ENCODE results near the gene POP7.
A peak's percentile ranks its signal among the peaks of the same experiment; 100 is the strongest.

POP7 gene

DNA sequence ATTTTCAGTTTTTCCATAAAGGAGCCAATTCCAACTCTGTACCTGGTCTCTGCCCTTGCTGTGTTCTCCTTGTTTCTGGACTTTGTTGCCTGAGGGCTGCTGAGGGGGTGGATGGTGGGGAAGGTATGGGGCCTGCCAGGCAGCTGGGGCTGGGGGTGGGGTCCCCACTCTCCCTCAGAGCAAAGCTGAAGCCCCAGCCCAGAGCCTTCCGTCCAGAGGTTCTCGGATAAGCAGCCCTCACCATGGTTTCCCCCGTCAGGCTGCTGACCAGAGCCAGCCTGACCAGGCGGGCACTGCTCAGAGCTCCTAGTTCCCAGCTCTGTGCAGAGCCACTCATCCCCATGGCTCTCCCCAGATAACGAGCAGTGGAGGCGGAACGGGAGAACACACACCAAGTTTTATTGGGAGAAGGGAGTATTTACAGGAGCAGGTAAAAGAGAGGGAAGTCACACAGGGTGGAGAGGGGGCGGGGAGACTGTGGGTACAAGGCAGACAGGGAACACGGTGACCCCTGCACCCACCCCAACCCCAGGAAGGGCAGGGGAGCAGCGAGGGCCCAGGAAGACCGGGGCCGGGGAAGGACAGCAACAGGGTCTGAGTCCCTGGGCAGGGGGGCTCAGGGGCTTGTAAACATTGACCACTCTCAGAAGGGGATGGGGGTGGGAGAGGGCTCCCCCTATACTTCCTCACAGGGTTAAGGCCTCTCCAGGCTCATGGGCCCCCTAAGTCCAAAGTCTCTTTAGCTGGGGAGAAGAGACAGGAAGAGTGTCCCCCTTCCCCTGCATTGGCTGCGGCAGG is 26.6 kb upstream of the POP7 start:
- no peak for DNase-seq (ENCODE audit: low spot score)

- DNase-seq (ENCODE audit: low spot score), result no peak
Measured at GRCh38 chr7:100679927-100680575, 25.9 kb upstream of the POP7 start.

DNA sequence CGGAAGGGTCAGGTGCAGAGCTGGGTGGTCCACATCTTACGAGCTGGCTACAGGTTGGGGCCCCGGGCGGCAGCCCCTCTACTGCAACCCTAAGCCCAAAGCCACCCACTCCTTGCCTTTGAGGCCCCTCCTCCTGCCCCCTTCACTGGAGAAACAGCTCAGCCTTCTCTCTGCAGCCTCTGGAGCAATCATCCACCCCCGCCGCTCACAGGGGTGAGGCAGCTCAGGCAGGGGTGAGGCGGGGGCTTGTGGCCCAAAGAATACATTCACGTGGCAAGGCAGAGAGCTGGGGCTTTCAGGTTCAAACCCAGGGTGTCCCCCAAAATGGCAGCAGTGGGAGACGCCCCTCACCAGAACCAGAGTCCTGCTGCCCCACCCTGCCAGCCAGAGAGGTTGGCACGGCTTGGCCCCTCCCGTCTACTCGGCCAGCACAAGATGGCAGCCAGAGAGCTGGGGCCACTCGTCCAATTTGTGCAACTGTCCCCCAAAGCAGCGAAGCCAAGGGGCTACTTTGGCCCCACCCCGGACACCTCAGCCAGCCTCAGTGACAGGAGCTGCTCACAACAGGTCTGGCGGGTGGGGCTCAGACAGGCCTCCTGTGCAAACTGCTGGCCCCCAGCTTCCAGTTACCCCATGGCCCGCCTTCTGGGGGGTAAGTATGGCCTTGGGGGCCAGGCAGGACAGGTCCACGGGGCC is 25.2 kb upstream of the POP7 start:
- DNase-seq (ENCODE audit: low spot score), result no peak

DNA sequence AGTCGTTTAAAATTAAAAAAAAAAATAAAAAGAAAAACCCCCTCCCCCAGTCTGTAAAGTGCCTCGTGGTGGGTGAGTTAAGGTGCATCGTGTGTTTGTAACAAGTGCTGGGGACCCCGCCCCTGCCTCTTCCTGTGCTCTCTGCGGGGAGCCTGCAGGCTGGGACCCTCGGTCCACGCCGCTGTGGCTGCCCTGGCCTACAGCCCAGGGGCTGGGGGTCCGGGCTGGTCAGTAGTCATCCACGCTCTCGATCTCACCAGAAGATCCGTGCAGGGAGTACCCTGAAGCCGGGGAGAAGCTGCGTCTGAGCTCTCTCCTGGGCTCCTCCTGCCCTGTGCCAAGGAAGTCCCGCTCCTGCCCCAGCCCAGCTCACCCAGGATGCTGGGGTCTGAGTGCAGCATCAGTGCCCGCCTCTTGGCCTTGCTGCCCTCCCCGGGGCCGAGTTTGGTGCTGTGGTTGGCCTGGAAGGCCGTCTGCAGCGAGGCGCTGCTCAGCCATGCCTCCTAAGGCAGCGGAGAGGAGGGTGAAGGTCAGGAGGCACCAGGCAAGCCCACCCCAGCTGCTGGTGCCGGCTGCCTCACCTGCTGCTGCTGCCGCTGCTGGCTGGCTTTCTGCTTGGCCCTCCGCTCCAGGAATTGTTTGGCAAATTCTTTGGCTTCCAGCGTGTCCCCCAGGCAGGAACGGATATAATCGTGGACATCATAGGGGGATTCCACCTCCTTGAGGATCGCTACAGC is 24.3 kb upstream of the POP7 start:
- DNase-seq (ENCODE audit: low spot score), result no peak

- no peak for DNase-seq (ENCODE audit: low spot score)
Measured at GRCh38 chr7:100682228-100682741, 23.6 kb upstream of the POP7 start.

GRCh38 chr7:100682991-100683658 is 22.8 kb upstream of the POP7 start:
- DNase-seq (ENCODE audit: low spot score), result peak; percentile 4

- no peak for DNase-seq (ENCODE audit: low spot score)
Measured at GRCh38 chr7:100683659-100684533, 22.0 kb upstream of the POP7 start.

- no peak for DNase-seq (ENCODE audit: low spot score)
Measured at GRCh38 chr7:100684534-100685042, 21.3 kb upstream of the POP7 start.

DNA sequence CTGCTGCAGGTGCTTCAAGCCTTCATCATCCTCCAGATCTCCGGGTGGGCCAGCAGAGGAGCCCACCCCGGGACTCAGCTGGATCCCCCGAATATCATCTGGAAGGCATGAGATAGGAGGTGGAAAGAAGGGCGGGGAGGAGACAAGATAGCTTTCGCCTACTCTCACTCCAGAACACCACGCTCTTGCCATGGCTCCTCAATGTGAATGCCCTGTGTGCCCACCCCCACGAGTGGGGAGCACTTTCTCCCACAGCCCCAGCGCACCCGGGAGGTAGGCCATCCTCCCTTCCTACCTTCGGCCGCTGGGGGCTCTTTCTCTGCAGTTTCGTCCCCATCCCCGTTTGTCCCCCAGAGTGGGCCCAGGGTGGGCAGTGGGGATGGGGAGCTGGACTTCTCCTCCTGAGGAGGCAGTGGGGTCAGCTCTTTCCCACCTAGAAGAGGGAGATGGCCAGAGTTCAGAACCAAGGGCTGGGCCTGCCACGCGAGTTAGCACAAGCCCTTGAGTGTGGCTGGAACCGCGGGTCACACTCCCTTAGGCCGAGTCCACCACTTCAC is 20.8 kb upstream of the POP7 start:
- DNase-seq (ENCODE audit: low spot score), result no peak

DNA sequence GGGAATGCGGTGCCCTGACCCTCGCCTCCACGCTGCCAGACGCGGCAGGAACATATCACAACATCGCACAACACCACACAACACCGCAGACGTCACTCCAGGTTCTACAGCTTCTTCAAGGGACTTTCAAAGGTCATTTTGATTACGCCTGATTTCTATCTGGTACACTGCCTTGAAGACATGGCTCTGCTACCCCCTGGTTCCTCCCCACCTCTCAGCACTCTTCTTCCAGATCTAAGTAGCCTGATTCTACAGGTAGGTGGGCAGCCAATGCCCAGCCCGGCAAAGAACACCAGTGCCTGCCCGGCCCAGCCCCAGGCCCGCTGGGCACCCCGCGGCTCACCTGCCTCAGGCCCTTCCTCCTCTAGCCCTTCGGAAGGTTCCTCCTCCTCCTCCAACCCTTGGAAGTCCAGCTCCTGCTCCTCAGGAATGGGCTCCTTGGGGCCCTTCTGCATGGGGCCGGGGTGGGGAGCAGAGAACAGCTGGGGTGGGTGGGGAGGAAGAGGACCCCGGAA is 20.2 kb upstream of the POP7 start:
- DNase-seq (ENCODE audit: low spot score), result no peak

- no peak for DNase-seq (ENCODE audit: low spot score)
Measured at GRCh38 chr7:100686201-100686821, 19.6 kb upstream of the POP7 start.

DNA sequence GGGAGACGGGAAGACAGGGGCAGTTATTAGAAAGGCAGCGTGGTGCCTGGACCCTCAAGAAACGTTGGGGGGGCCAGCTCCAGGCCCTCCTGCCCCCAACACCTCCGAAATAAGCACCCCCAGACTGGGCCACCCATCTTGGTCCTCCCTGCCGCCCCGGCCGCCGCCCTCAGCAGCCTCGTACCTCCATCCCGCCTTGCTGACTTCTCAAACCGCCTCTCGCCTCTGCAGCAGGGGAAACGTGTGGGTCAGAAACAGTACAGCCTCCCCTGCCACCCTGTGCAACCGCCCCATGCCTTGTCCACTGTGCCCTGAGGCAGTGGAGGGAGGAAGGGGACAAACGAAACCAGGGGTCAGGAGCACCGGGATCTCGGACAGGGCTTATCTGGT is 19.1 kb upstream of the POP7 start:
- DNase-seq (ENCODE audit: low spot score), result no peak

DNA sequence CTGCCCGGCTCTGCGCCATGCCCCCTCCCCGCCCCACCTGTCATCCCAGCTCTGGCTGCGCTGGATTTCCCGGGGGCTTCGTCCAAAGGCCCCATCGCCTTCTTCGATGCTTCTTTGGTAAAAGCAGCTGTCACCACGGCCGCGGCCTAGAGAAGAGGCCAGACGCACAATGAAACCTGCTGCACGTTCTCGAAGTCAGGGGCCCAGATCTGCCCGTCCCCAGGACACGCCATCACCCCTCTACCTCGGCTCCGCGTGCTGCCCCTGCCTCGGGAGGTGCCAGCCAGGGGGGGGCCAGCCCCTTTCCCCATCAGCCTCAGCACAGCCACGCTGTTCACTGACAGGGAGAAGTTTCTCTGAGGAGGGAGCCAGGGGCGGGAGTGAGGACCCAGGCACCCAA is 18.7 kb upstream of the POP7 start:
- no peak for DNase-seq (ENCODE audit: low spot score)

DNA sequence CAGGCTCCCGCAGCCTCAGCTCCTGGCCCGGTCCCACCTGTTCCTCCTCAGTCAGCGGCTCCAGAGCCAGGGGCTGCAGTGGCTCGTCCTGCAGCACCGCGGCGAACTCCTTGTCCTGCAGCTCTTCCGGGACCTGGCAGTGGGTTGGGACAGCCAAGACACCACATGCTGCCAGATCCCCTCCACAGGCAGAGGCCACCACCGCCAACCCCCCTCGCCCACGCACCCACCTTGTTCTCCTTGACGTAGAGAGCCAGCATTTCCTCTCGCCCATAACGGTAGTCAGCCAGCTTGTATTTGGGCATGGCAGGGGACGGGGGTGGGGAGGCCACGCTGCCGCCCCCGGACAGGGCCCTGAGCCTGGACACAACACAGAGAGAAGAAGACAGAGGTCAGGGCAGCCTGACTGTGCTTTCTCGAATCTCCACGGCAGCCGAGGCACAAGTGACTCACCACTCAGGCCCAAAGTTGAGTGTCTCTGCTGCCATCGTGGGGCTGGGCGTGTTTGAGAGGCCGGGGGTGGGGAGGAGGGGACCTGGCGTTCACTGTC is 18.1 kb upstream of the POP7 start:
- no peak for DNase-seq (ENCODE audit: low spot score)

GRCh38 chr7:100688326-100688860 is 17.5 kb upstream of the POP7 start:
- no peak for DNase-seq (ENCODE audit: low spot score)

DNA sequence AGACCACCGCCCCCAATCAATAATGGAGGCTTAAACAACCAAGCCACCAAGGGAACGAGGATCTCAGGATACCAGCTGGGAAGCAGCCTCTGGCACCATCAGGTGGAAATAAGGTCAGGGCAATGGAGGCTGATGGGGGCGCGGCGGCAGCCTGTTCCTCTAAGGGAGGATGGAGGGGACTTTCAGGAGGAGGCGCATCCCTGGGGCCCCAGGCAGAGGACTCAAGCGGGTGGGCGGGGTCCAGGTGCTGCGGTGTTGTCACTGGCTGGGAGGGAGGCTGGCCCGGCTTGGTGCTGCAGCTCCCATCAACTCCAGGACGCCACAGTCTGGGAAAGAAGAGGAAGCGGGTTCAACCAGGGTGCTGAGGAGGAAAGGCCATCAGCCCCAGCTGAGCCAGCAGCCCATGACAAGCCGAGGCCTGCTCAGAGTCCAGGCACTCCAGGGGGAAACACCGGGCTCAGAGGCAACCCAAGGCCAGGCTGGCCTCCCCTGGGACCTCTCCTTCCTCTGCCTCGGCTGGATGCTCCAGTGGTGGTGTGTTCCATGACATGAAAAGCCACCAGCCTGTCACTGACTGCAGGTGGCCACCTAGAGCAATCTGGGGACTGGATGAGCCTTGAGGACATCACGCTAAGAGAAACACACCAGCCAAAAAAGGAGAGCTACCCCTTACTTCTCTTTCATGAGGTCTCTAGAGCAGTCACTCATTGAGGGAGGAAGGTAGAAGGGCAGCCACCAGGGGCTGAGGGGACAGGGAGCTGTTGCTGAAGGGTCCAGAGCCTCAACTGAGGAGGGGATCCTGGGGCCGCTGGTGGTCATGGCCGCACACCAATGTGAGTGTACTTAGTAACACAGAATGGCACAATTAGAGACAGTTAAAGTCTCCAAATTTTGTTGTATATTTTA is 16.4 kb upstream of the POP7 start:
- DNase-seq (ENCODE audit: low spot score), result no peak

- peak; percentile 87 for DNase-seq (ENCODE audit: low spot score)
Measured at GRCh38 chr7:100691676-100692577, 14.0 kb upstream of the POP7 start.

All from Ammon's horn (tissue), 1 donor.